ENCODE results near the gene INTS14.

- TF ChIP-seq CTCF (IDR thresholded peaks at IDR 0.05) (no peak), ZFX (IDR thresholded peaks at IDR 0.05; ENCODE audit: borderline replicate concordance) (no peak)
Observed at GRCh38 chr15:65653341-65653740, 42.4 kb upstream of the INTS14 start.

Data from 22Rv1 (cell line).